ENCODE data around the gene PAPPA.

Gene PAPPA

DNA sequence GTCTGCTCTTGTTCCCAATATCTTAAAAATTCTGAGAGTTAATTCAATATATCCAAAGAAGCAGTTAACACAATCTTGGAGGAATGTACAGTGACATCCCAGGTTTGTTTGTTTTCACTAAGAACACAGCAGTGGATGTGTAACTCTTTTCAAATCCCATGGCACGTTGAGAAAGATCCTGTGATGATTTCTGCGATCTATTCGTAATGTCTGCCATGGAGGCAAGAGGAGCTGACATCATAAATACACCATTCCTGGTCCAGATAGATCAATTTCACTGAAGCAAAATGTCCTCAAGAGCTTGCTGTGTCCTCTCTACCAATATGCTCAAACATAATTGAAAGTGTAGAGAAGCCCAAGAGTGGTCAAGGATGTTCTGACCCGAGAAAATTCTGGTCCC lies 280.7 kb downstream of the PAPPA start:
- no peak for FAIRE-seq

- FAIRE-seq = no peak
These were observed 282.1 kb downstream of the PAPPA start for GRCh38 chr9:116435706-116436105.

GRCh38 chr9:116436121-116436520 lies 282.5 kb downstream of the PAPPA start:
- no peak for FAIRE-seq

GRCh38 chr9:116437411-116438370 lies 284.1 kb downstream of the PAPPA start:
- no peak for FAIRE-seq

DNA sequence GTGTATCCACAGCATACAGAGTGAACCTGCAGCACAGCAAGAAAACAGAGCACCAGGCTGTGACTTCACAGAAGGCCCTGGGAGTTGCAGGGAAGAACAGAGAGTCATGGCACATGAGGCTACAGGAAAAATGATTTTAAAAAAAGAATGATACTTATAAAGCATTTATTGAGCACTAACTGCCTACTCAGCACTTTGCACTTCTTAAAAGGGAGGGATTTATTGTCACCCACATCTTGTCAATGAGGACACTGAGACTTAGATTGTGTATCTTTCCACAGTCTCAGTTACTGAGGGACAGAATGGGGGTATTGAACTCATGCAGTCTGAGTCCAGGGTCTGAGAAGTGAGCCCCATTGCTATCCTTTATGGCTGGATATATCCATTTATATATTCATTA lies 288.9 kb downstream of the PAPPA start:
- no peak for FAIRE-seq

DNA sequence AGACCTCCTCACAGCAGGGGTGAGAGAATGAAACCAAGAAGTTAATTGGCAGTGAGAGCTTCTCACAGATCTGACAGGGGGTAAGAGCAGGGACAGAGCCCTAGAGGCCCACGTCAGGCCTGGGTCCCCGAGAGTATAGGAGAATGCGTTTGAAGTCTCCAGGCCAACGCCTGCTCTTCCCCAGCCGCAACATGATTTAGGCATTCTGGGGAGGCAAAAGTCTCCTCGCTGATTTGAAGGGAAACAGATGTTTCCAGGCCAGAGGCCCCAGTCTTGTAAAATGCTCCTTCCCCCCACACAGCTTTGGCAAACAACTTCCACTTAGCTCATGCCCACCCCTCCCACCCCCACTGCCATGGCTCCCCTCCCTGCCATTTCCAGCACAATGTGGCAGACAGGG lies 294.3 kb downstream of the PAPPA start:
- no peak for FAIRE-seq

DNA sequence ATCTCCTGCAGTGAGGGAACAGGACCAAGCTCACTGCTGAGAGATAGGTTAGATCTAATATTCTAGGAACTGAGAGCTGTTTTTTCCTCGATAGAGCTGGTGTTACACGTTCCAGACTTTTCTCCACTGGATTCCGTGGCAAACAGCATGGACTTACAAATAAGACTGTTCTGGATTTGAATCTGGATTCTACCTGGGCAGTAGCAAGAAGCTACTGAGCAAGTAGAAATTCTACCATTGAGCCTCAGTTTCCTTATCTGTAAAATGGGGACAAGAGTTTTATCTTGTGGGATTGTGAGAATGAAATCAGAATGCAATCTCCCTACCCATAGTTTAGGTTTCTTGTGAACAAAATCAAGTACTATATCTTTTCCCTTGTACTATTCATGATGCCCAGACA lies 294.8 kb downstream of the PAPPA start:
- FAIRE-seq = no peak

DNA sequence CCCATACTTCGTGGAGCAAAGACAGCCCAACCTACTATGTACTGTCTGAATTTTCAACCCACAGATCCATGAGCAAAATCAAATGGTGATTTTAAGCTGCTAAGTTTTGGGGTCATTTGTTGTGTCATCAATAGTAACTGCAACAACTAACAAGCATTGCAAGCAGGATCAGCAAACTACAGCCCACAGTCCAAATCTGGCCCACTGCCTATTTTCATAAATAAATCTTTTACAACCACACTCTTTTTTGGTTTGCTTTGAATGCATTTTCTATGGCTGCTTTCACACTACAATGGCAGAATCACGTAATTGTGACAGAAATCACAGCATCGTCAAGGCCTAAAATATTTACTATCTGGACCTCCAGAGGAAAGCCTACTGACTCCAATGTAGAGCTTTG lies 296.4 kb downstream of the PAPPA start:
- FAIRE-seq = no peak

DNA sequence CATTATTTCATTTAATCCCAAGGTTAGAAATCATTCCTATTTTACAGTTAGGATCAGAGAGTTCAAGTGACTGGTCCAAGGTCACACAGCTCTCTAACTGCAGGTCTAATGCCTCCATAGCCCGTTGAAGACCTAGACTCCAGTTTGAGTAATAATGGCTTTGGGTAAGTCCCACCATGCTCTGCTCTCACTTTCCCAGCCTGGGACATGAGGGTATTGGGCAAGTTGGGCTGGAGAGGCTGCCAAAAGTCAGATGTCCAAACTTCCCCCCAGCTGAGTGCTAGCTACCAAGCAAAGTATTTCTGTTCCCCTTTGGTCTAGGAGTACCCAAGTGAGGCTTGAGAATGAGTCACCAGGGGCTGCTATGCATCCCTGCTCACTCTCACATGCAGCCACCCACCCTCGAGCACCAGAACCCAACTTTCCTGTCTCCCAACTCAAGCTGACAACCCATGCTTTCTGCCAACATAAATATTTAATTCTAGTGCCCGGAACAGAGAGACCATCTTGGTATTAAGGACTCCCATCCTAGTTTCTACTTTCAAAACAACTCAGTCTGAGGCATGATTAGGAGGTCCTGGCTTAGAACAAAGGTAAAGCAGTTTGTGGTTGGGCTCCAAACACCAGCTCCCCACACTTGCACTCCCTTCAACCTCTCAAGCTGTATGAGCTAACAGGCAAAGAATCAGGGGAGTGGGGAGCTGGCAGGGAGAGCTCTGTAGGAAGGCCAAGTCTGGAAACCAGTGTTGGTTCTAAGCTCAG lies 297.0 kb downstream of the PAPPA start:
- FAIRE-seq = no peak

- FAIRE-seq = no peak
These were observed 298.0 kb downstream of the PAPPA start for GRCh38 chr9:116451500-116452115.
